Measurements from ENCODE around the gene GAS2.

GAS2 gene

GRCh38 chr11:22807391-22807790 is 141.0 kb downstream of the GAS2 start:
- TF ChIP-seq CTCF (IDR thresholded peaks at IDR 0.05): no peak
- no peak overlapping the region for H3K27ac ChIP-seq
- intact Hi-C loops (cut with DNase I; ENCODE audit: low total_unique reads): no loop called here

GRCh38 chr11:22807855-22808570 is 141.6 kb downstream of the GAS2 start:
- Histone ChIP-seq H3K4me3 (no peak overlapping the region), H3K36me3 (no peaks in the 10 kb centered on the region), H3K27me3 (no peaks in the 10 kb centered on the region), H3K4me1 (no peaks in the 10 kb centered on the region), H3K9me3 (no peaks in the 10 kb centered on the region), H3K27ac (no peak overlapping the region)
- intact Hi-C loops (cut with DNase I; ENCODE audit: low total_unique reads): no loop called here
- no peak for DNase-seq
- TF ChIP-seq CTCF (IDR thresholded peaks at IDR 0.05): no peak

More at GRCh38 chr11:22807391-22807790, 141.0 kb downstream of the GAS2 start:
- Histone ChIP-seq H3K4me1 (no peaks in the 10 kb centered on the region), H3K36me3 (no peaks in the 10 kb centered on the region), H3K27me3 (no peaks in the 10 kb centered on the region), H3K4me3 (no peak overlapping the region), H3K9me3 (no peaks in the 10 kb centered on the region)
- no peak for DNase-seq

GRCh38 chr11:22808571-22809197 is 142.3 kb downstream of the GAS2 start:
- no peak for TF ChIP-seq CTCF (IDR thresholded peaks at IDR 0.05)
- H3K36me3 ChIP-seq: no peaks in the 10 kb centered on the region
- H3K27ac ChIP-seq: no peak overlapping the region
- H3K4me1 ChIP-seq: no peaks in the 10 kb centered on the region
- H3K9me3 ChIP-seq: no peaks in the 10 kb centered on the region
- no peaks in the 10 kb centered on the region for H3K27me3 ChIP-seq
- DNase-seq: no peak
- no peak overlapping the region for H3K4me3 ChIP-seq
- intact Hi-C loops (cut with DNase I; ENCODE audit: low total_unique reads): no loop called here

- no peak for TF ChIP-seq CTCF (IDR thresholded peaks at IDR 0.05)
Observed at GRCh38 chr11:22809893-22810292, 143.5 kb downstream of the GAS2 start.

GRCh38 chr11:22822203-22822602 is 155.8 kb downstream of the GAS2 start:
- no peak for DNase-seq
- H3K9me3 ChIP-seq: no peaks in the 10 kb centered on the region
- H3K27ac ChIP-seq: no peak overlapping the region
- no peaks in the 10 kb centered on the region for H3K4me1 ChIP-seq
- intact Hi-C loops (cut with DNase I; ENCODE audit: low total_unique reads): no loop called here
- H3K36me3 ChIP-seq: peaks cover 55 to 92% (median 86%) of the 10 kb centered on the region in 3 donors
- no peaks in the 10 kb centered on the region for H3K27me3 ChIP-seq
- no peak for TF ChIP-seq CTCF (IDR thresholded peaks at IDR 0.05)
- no peak overlapping the region for H3K4me3 ChIP-seq

More at GRCh38 chr11:22809893-22810292, 143.5 kb downstream of the GAS2 start:
- Histone ChIP-seq H3K4me3 (no peak overlapping the region), H3K27ac (no peak overlapping the region), H3K36me3 (no peaks in the 10 kb centered on the region), H3K4me1 (no peaks in the 10 kb centered on the region), H3K27me3 (no peaks in the 10 kb centered on the region), H3K9me3 (no peaks in the 10 kb centered on the region)
- intact Hi-C loops (cut with DNase I; ENCODE audit: low total_unique reads): no loop called here
- no peak for DNase-seq

Measured in tibial artery (tissue), 4 donors.